Spleen (tissue), 7 donors: ENCODE results near the gene FAM222A.

Source experiments
- POLR2A ChIP-seq, 3 donors: fragments of 450-650 bp; IDR thresholded peaks; one replicate each; pipeline ENCODE4 v1.5.1; 2017; ENCODE audit warnings: antibody characterized with exemption in 3 of 3, mild to moderate bottlenecking in 1 of 3
- TF ChIP-seq, protein P1 (sequence below), 11 experiments: fragments of 200-600 bp in 7 of 11; fragments of 450-650 bp in 4 of 11; sonication (generic) in 4 of 11; IDR thresholded peaks in 8 of 11; conservative IDR thresholded peaks in 3 of 11; 1 replicate in 7 of 11; 2 replicates in 4 of 11; pipeline versions ENCODE4 v1.4.0 to v1.8.0; 2016 to 2021; ENCODE audit warnings: antibody characterized with exemption in 11 of 11, inconsistent platforms in 4 of 11, mild to moderate bottlenecking in 1 of 11
- donor health status: DM: no; HTN: no; CAD: no; lungs with moderate emphysema.
- donor health status: DM: no; HTN: no; CAD: no.
- donor health status: DM: no; HTN: no; CAD: no.

DNA sequence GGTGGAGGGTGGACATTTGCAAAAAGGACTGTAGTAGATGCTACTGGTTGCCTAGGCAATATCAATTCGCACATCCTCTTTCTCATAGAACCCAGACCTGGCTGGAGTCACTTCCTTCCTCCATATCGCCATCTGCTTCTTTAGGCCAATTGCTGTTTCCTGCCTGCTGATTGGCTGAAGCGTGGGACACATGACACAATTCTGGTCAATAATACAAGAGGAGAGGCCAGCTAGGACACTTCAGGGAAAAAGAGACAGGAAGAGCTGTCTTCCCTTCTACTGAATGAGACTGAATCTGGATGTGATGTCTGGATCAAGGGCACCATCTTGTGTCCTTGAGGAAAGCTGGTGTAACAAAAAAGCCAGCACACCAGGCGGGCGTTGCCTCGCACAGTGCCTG lies 65.8 kb downstream of the FAM222A start:
- TF ChIP-seq, protein P1, sequence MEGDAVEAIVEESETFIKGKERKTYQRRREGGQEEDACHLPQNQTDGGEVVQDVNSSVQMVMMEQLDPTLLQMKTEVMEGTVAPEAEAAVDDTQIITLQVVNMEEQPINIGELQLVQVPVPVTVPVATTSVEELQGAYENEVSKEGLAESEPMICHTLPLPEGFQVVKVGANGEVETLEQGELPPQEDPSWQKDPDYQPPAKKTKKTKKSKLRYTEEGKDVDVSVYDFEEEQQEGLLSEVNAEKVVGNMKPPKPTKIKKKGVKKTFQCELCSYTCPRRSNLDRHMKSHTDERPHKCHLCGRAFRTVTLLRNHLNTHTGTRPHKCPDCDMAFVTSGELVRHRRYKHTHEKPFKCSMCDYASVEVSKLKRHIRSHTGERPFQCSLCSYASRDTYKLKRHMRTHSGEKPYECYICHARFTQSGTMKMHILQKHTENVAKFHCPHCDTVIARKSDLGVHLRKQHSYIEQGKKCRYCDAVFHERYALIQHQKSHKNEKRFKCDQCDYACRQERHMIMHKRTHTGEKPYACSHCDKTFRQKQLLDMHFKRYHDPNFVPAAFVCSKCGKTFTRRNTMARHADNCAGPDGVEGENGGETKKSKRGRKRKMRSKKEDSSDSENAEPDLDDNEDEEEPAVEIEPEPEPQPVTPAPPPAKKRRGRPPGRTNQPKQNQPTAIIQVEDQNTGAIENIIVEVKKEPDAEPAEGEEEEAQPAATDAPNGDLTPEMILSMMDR (IDR thresholded peaks at IDR 0.05 in 8 of 11, conservative IDR thresholded peaks at IDR 0.05 in 3 of 11), result no peak
- TF ChIP-seq POLR2A (IDR thresholded peaks at IDR 0.05), result no peak
